ENCODE results near the gene TEAD1. TPM values are rescaled to one million over a fixed set of nuclear protein-coding genes. Genes with fewer than 3 reads are reported as not detected.
A peak's percentile ranks its signal among the peaks of the same experiment; 100 is the strongest.

Gene TEAD1
- total RNA-seq, 2 donors from 2014 or later: 32.7 to 56.7 TPM

DNA sequence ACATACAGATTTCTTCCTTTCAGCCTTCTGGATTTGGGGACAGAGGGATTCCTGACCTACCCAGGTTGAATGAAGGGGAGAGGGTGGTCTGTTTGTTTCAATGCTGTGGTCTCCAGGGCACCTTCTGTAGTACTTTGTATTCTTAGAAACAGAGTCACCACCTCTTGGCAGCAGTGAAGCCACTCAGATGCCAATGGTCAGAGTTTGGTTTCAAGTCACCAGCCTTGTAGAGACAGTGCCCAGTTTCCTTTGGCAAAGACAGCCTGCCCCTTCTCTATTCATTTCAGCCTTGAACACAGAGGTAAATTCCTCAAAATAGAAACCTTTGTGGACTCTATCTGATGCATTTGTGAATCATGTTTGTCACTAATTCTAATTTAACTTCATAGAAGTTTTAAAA lies 223.2 kb downstream of the TEAD1 start:
- Histone ChIP-seq H3K36me3 (no peaks in the 10 kb centered on the region), H3K27ac (peak overlapping the region; percentile 22), H3K4me1 (no peaks in the 10 kb centered on the region), H3K9ac (ENCODE audit: low read depth in 2 of 2, low read length in 2 of 2) (no peak overlapping the region), H3K9me3 (no peaks in the 10 kb centered on the region), H3K27me3 (no peaks in the 10 kb centered on the region), H3K4me3 (no peak overlapping the region)
- intact Hi-C loops (cut with DNase I): loop anchor here (10.0 kb wide), 1 partner anchor 483 kb away; no protein-coding TSS in a partner anchor
- no peak for DNase-seq
- TF ChIP-seq, protein P1, sequence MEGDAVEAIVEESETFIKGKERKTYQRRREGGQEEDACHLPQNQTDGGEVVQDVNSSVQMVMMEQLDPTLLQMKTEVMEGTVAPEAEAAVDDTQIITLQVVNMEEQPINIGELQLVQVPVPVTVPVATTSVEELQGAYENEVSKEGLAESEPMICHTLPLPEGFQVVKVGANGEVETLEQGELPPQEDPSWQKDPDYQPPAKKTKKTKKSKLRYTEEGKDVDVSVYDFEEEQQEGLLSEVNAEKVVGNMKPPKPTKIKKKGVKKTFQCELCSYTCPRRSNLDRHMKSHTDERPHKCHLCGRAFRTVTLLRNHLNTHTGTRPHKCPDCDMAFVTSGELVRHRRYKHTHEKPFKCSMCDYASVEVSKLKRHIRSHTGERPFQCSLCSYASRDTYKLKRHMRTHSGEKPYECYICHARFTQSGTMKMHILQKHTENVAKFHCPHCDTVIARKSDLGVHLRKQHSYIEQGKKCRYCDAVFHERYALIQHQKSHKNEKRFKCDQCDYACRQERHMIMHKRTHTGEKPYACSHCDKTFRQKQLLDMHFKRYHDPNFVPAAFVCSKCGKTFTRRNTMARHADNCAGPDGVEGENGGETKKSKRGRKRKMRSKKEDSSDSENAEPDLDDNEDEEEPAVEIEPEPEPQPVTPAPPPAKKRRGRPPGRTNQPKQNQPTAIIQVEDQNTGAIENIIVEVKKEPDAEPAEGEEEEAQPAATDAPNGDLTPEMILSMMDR (IDR thresholded peaks at IDR 0.05): no peak

DNA sequence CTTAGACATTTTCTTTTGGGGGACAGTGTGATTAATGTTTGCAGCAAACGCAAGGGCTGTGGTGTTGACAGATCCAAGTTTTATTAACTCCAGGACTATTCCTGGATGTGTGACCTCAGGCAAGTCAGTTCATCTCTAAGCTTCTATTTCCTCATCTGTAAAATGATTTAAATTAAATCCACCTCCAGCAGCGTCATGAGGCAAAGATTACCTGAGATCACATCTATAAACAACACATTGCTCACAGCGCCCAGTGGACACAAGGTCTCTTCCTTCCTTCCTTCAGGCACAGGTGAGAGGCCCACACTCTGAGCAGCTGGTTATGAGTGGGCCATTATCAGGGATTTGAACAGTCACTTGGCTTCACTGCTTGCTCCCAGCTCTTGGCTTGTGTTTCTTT lies 223.6 kb downstream of the TEAD1 start:
- peak overlapping the region; percentile 22 for H3K27ac ChIP-seq

DNA sequence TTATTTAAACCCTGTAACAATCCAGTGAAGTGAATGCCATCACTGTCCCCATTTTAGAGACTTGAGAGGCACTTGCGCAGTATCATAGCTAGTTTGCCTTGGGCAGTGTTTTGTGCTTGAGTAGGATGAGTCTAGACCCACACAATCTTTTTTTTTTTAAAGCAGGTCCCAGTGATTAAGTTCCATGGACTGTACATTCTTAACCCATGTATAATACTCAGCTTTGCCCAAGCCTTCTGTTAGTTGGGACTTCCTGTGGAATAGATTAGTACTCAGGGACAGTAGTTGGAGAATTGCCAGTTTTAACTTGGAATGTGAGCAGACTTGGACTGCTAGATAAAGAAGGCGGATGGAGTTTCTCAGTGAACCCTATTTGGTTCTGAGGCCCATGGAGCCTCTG lies 226.3 kb downstream of the TEAD1 start:
- no peak overlapping the region for H3K4me3 ChIP-seq
- intact Hi-C loops (cut with DNase I): no loop called here
- no peak overlapping the region for H3K27ac ChIP-seq
- H3K36me3 ChIP-seq: no peaks in the 10 kb centered on the region
- H3K9me3 ChIP-seq: no peaks in the 10 kb centered on the region
- no peaks in the 10 kb centered on the region for H3K4me1 ChIP-seq
- TF ChIP-seq, protein P1 (IDR thresholded peaks at IDR 0.05): no peak
- H3K9ac ChIP-seq (ENCODE audit: low read depth in 2 of 2, low read length in 2 of 2): no peak overlapping the region
- no peaks in the 10 kb centered on the region for H3K27me3 ChIP-seq
- no peak for DNase-seq

More for the DNA sequence above, 223.6 kb downstream of the TEAD1 start:
- Histone ChIP-seq H3K27me3 (no peaks in the 10 kb centered on the region), H3K9ac (ENCODE audit: low read depth in 2 of 2, low read length in 2 of 2) (no peak overlapping the region), H3K4me1 (no peaks in the 10 kb centered on the region), H3K4me3 (no peak overlapping the region), H3K36me3 (no peaks in the 10 kb centered on the region), H3K9me3 (no peaks in the 10 kb centered on the region)
- no peak for DNase-seq
- TF ChIP-seq, protein P1 (IDR thresholded peaks at IDR 0.05): no peak
- intact Hi-C loops (cut with DNase I): loop anchor here (10.0 kb wide), 1 partner anchor 483 kb away; no protein-coding TSS in a partner anchor

DNA sequence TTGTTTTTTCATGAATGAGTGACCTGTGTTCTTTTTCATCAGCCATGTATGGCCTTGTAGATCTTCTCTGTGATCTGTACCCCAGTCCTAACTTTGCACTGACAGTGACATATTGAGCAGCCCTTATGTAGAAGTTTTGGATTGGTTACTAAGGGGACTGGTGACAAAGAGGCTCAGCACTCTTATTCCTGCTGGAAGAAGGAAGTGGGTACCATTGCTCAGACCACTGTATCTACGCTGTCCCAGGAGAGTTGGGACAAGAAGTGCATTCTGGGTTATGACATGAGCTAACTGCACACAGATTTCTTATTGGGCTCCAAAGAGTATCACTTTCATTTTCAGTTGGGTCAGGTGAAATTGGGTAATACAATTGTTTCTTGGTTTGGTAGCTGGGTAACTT lies 227.1 kb downstream of the TEAD1 start:
- DNase-seq: no peak
- H3K9ac ChIP-seq (ENCODE audit: low read depth in 2 of 2, low read length in 2 of 2): no peak overlapping the region
- no peaks in the 10 kb centered on the region for H3K27me3 ChIP-seq
- H3K4me1 ChIP-seq: no peaks in the 10 kb centered on the region
- no peaks in the 10 kb centered on the region for H3K36me3 ChIP-seq
- intact Hi-C loops (cut with DNase I): no loop called here
- H3K4me3 ChIP-seq: no peak overlapping the region
- TF ChIP-seq, protein P1 (IDR thresholded peaks at IDR 0.05): no peak
- no peaks in the 10 kb centered on the region for H3K9me3 ChIP-seq
- no peak overlapping the region for H3K27ac ChIP-seq

DNA sequence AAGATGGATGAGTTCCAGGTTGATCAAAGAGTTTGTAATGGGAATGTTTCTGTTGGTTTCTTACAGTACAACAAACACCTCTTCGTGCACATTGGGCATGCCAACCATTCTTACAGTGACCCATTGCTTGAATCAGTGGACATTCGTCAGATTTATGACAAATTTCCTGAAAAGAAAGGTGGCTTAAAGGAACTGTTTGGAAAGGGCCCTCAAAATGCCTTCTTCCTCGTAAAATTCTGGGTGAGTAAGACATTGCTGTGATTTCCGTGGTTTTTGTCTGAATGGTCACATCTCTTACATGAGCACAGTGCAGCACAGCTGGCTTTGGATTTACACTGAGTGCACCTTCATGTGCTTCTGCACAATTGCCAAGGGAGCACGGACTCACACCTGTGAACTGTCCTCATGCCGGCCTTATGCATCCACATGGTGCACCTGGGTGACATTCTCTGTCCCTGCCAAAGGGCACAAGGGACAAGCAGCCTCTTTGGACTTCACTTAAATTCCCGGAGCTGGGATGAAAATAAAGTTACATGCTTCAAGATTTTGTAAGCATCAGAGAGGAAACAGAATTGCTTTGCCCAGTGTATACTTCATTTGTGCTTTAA lies 227.8 kb downstream of the TEAD1 start:
- Histone ChIP-seq H3K27ac (no peak overlapping the region), H3K9me3 (no peaks in the 10 kb centered on the region), H3K9ac (ENCODE audit: low read depth in 2 of 2, low read length in 2 of 2) (no peak overlapping the region), H3K27me3 (no peaks in the 10 kb centered on the region), H3K4me3 (no peak overlapping the region), H3K36me3 (no peaks in the 10 kb centered on the region), H3K4me1 (no peaks in the 10 kb centered on the region)
- intact Hi-C loops (cut with DNase I): no loop called here
- TF ChIP-seq, protein P1 (IDR thresholded peaks at IDR 0.05): no peak
- DNase-seq: no peak

Measured in colonic mucosa (tissue), 4 donors.